GM12878 (cell line): Measurements from ENCODE around the gene LKAAEAR1. TPM values are rescaled to one million over a fixed set of nuclear protein-coding genes. Genes with fewer than 3 reads are reported as not detected.

Experiments used
- ATAC-seq: fragments of 200-7000 bp; cut with Tn5 transposase; 3 replicates; pipeline ENCODE4 v1.9.1; 2020; ENCODE audit warnings: mild to moderate bottlenecking, moderate library complexity
- BruUV-seq: library from RNA; stranded (reverse); fragments of 400-500 nt; replicated peaks from 2 replicates; lab custom pipeline; 2021; lab: Mats Ljungman, UMichigan
- CTCF ChIA-PET: fragments of 300-600 bp; sonication (Branson Sonifier 250); formaldehyde crosslinking; extraction: SDS; loops from one replicate; lab custom pipeline; 2021; ENCODE audit warnings: inconsistent platforms; lab: Yijun Ruan, JAX
- POLR2A ChIA-PET: fragments of 350-600 bp; formaldehyde crosslinking; extraction: SDS; loops from one replicate; lab custom pipeline; 2021; ENCODE audit warnings: inconsistent platforms; lab: Charles Lee
- RAD21 ChIA-PET: fragments of 300-600 bp; sonication (Branson Sonifier 250); formaldehyde crosslinking; loops from one replicate; lab custom pipeline; 2023; ENCODE audit warnings: antibody characterized with exemption; ENCODE audit not compliant: unreplicated experiment; lab: Charles Lee
- SMC1A ChIA-PET: fragments of 300-600 bp; sonication (Branson Sonifier 250); formaldehyde crosslinking; loops from one replicate; lab custom pipeline; 2023; ENCODE audit not compliant: unreplicated experiment, uncharacterized antibody; lab: Charles Lee
- DNase-seq: peaks from one replicate; pipeline ENCODE4 v3.0.0-alpha.2; 2011; ENCODE audit warnings: low read depth, low spot score
- FAIRE-seq: peaks from 3 replicates; lab custom pipeline; 2011; peaks lifted over from hg19 to GRCh38; lab: Jason Lieb, UNC
- H2AFZ ChIP-seq: 2 replicates; pipeline ENCODE4 v1.6.0; 2011; ENCODE audit warnings: low read depth, low read length, control low read depth; ENCODE audit not compliant: control insufficient read depth
- H3K27ac ChIP-seq: 2 replicates; pipeline ENCODE4 v1.5.1; 2011; ENCODE audit warnings: control low read depth; ENCODE audit not compliant: control insufficient read depth, insufficient read depth
- H3K27me3 ChIP-seq, 2 experiments: replicated peaks in 1 of 2; 2 replicates each; pipeline versions ENCODE4 v1.6.0 to v1.6.1; 2011; ENCODE audit warnings: low read length in 1 of 2; ENCODE audit not compliant: control insufficient read depth in 2 of 2, insufficient read depth in 2 of 2
- H3K36me3 ChIP-seq, 2 experiments: 2 replicates each; pipeline ENCODE4 v1.5.1; 2011; ENCODE audit warnings: low read length in 1 of 2; ENCODE audit not compliant: control insufficient read depth in 2 of 2, insufficient read depth in 2 of 2
- H3K4me1 ChIP-seq: 2 replicates; pipeline ENCODE4 v1.6.1; 2011; ENCODE audit warnings: mild to moderate bottlenecking, low read length, moderate library complexity, mixed read lengths; ENCODE audit not compliant: control insufficient read depth, insufficient read depth
- H3K4me2 ChIP-seq: 2 replicates; pipeline ENCODE4 v1.6.0; 2011; ENCODE audit warnings: control low read depth; ENCODE audit not compliant: control insufficient read depth, insufficient read depth
- H3K4me3 ChIP-seq: fragments of 200-600 bp; sonication (generic); 2 replicates; pipeline ENCODE4 v1.5.1; 2016
- H3K79me2 ChIP-seq: 2 replicates; pipeline ENCODE4 v1.6.0; 2011; ENCODE audit warnings: low read length; ENCODE audit not compliant: control insufficient read depth, insufficient read depth
- H3K9ac ChIP-seq: 2 replicates; pipeline ENCODE4 v1.8.0; 2011; ENCODE audit warnings: low read length, control low read depth, mixed read lengths; ENCODE audit not compliant: control insufficient read depth, insufficient read depth
- H3K9me3 ChIP-seq: replicated peaks from 3 replicates; pipeline ENCODE4 v1.5.1; 2011; ENCODE audit warnings: mild to moderate bottlenecking, low read length; ENCODE audit not compliant: control insufficient read depth, insufficient read depth
- H4K20me1 ChIP-seq: 2 replicates; pipeline ENCODE4 v1.6.0; 2011; ENCODE audit not compliant: control insufficient read depth, insufficient read depth
- HDAC2 ChIP-seq: fragments of 200-600 bp; sonication (generic); IDR thresholded peaks from 2 replicates; pipeline ENCODE4 v1.6.1; 2017
- MYB ChIP-seq: fragments of 150-350 bp; IDR thresholded peaks from 2 replicates; pipeline ENCODE4 v1.6.1; 2014; ENCODE audit warnings: mild to moderate bottlenecking, low read depth, low read length, borderline replicate concordance
- NBN ChIP-seq: fragments of 450-650 bp; IDR thresholded peaks from 2 replicates; pipeline ENCODE4 v1.6.1; 2016
- NR2C2 ChIP-seq: IDR thresholded peaks from 2 replicates; pipeline ENCODE4 v1.6.1; 2011; ENCODE audit warnings: borderline replicate concordance, low read depth; ENCODE audit not compliant: control insufficient read depth, insufficient read length
- NR2F1 ChIP-seq: fragments of 450-650 bp; conservative IDR thresholded peaks from 2 replicates; pipeline ENCODE4 v1.6.1; 2017; ENCODE audit warnings: mild to moderate bottlenecking
- POU2F2 ChIP-seq: IDR thresholded peaks from 3 replicates; pipeline ENCODE4 v1.6.1; 2011; ENCODE audit warnings: low read depth, mild to moderate bottlenecking, low read length, borderline replicate concordance
- RAD21 ChIP-seq: IDR thresholded peaks from 2 replicates; pipeline ENCODE4 v1.6.1; 2011; ENCODE audit warnings: mild to moderate bottlenecking, low read depth, low read length, moderate library complexity; ENCODE audit not compliant: insufficient read depth
- WRNIP1 ChIP-seq: IDR thresholded peaks from 2 replicates; pipeline ENCODE4 v1.6.1; 2011; ENCODE audit warnings: low read depth, low read length, improper control_type of control experiment, borderline replicate concordance
- WGBS: methylation state at CpG from one replicate; pipeline ENCODE4 v1.1.6; 2016; ENCODE audit warnings: low lambda C conversion rate; ENCODE audit not compliant: insufficient replicate concordance, insufficient coverage; ENCODE audit errors: missing lambda C conversion rate; 5-methylcytosine and 5-hydroxymethylcytosine counted together
- in situ Hi-C: fragments of 300-500 bp; cut with MboI; formaldehyde crosslinking; loops from 9 replicates; pipeline ENCODE4 v1.14.3; 2018; ENCODE audit warnings: mixed read lengths
- intact Hi-C: fragments of 100-400 bp; cut with micrococcal nuclease; formaldehyde crosslinking; loops from one replicate; pipeline ENCODE4 v1.14.2; 2022; ENCODE audit not compliant: unreplicated experiment
- polyA plus RNA-seq, 11 experiments: library from polyadenylated mRNA; depleted of rRNA in 4 of 11; unstranded in 6 of 11; stranded (reverse) in 5 of 11; fragments of >200 nt; fragmentation: Nextera tagmentation in 4 of 11; fragmentation: Illumina TruSeq in 1 of 11; extraction: Ambion mirVana in 4 of 11; extraction: Trizol in 1 of 11; gene quantifications; 1 replicate in 1 of 11; 2 replicates in 10 of 11; pipeline versions ENCODE4 v1.2.1 to v1.2.3, GENCODE V29; 2011 to 2016; ENCODE audit warnings: inconsistent platforms in 2 of 11, missing spikeins in 2 of 11, low read depth in 1 of 11
- total RNA-seq, 4 experiments: library from RNA; depleted of rRNA in 3 of 4; stranded (reverse); fragments of >200 nt in 3 of 4; fragmentation: Illumina TruSeq in 1 of 4; extraction: Trizol in 1 of 4; gene quantifications; 2 replicates each; pipeline versions ENCODE4 v1.2.1 to v1.2.3, GENCODE V29; 2013 to 2021
- TF ChIP-seq, protein P1 (sequence below): fragments of 450-650 bp; IDR thresholded peaks from 2 replicates; pipeline ENCODE4 v1.6.1; 2017; ENCODE audit warnings: antibody characterized with exemption, mild to moderate bottlenecking, moderate library complexity
- TF ChIP-seq, protein P2 (sequence below), 3 experiments: IDR thresholded peaks in 2 of 3; conservative IDR thresholded peaks in 1 of 3; 2 replicates each; pipeline ENCODE4 v1.5.1; 2011; ENCODE audit warnings: low read depth in 3 of 3, low read length in 3 of 3, mild to moderate bottlenecking in 3 of 3, control low read depth in 2 of 3, moderate library complexity in 2 of 3, inconsistent platforms in 1 of 3, mixed read lengths in 1 of 3; ENCODE audit not compliant: control insufficient read depth in 2 of 3, insufficient read depth in 1 of 3; ENCODE audit errors: extremely low read depth in 1 of 3
- TF ChIP-seq, protein P3 (sequence below): fragments of 450-650 bp; IDR thresholded peaks from 2 replicates; pipeline ENCODE4 v1.6.1; 2018; ENCODE audit warnings: mild to moderate bottlenecking, low read depth, moderate library complexity; ENCODE audit not compliant: partially characterized antibody
- TF ChIP-seq, protein P4 (sequence below): IDR thresholded peaks from 2 replicates; pipeline ENCODE4 v1.6.1; 2011; ENCODE audit warnings: low read depth, mild to moderate bottlenecking, low read length, moderate library complexity, borderline replicate concordance; ENCODE audit errors: extremely low read depth

Gene LKAAEAR1
- total and polyA plus RNA-seq, 10 of the 15 experiments (the other 5 are each of a cell fraction or from before 2014, with no cell fraction given): not detected

DNA sequence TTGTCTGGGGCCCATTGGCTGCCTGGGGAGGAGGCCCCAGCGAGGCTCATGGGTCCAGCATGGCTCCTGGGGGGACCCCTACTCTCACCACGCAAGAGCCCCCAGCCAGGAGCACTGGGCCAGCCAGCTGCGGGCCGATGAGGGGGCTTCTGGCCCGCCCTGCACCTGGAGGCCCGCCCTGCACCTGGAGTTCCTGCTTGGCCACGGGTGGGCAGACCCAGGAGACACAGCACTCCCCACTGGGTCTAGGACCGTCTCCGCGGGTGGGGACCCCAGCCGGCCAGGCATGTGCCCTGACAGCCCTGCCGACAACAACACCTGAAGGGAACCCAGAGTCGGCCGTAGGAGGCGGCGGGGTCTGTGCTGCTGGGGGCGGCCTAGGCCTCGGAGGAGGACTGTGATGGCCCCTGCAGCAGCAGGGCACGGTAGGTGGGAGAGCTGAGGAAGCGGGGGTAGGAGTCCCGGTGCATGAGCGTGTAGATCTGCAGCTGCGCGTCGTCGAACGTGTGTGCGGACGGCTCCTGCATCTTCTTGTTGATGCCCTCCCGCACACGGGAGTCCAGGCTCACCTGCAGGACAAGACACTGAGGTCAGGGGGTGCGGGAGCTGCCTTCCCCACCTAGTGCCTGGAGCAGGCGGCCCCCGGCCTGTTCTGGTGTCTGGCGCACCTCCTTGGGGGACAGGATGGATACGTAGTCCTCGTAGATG lies 10.6 kb downstream of the LKAAEAR1 start:
- Histone ChIP-seq H3K9ac (no peak overlapping the region), H3K4me3 (no peak overlapping the region), H3K27ac (no peak overlapping the region), H3K4me2 (no peak overlapping the region), H3K9me3 (no peaks in the 10 kb centered on the region), H3K27me3 (no peaks in the 10 kb centered on the region), H4K20me1 (no peaks in the 10 kb centered on the region), H3K79me2 (peaks cover 26% of the 10 kb centered on the region), H2AFZ (no peak overlapping the region), H3K4me1 (peaks cover 15% of the 10 kb centered on the region; the same call in 1 of the 2 replicates), H3K36me3 (peaks cover 3 to 22% of the 10 kb centered on the region in 2 experiments)
- intact Hi-C loops (no loop called here), in situ Hi-C loops (no loop called here)
- ChIA-PET RAD21 (no interaction called here), CTCF (interaction anchor here (2.8 kb wide), 1 partner anchor 47 kb away, joined by 7 read pairs; no protein-coding TSS in a partner anchor), POLR2A (interaction anchor here (2.4 kb wide), 1 partner anchor 11 kb away, joined by 6 read pairs; the partner anchor contains the start of gene TCEA2), SMC1A (no interaction called here)
- no peak for TF ChIP-seq MYB
- TF ChIP-seq WRNIP1: no peak
- TF ChIP-seq, protein P1, sequence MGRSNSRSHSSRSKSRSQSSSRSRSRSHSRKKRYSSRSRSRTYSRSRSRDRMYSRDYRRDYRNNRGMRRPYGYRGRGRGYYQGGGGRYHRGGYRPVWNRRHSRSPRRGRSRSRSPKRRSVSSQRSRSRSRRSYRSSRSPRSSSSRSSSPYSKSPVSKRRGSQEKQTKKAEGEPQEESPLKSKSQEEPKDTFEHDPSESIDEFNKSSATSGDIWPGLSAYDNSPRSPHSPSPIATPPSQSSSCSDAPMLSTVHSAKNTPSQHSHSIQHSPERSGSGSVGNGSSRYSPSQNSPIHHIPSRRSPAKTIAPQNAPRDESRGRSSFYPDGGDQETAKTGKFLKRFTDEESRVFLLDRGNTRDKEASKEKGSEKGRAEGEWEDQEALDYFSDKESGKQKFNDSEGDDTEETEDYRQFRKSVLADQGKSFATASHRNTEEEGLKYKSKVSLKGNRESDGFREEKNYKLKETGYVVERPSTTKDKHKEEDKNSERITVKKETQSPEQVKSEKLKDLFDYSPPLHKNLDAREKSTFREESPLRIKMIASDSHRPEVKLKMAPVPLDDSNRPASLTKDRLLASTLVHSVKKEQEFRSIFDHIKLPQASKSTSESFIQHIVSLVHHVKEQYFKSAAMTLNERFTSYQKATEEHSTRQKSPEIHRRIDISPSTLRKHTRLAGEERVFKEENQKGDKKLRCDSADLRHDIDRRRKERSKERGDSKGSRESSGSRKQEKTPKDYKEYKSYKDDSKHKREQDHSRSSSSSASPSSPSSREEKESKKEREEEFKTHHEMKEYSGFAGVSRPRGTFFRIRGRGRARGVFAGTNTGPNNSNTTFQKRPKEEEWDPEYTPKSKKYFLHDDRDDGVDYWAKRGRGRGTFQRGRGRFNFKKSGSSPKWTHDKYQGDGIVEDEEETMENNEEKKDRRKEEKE: no peak
- TF ChIP-seq, protein P2, sequence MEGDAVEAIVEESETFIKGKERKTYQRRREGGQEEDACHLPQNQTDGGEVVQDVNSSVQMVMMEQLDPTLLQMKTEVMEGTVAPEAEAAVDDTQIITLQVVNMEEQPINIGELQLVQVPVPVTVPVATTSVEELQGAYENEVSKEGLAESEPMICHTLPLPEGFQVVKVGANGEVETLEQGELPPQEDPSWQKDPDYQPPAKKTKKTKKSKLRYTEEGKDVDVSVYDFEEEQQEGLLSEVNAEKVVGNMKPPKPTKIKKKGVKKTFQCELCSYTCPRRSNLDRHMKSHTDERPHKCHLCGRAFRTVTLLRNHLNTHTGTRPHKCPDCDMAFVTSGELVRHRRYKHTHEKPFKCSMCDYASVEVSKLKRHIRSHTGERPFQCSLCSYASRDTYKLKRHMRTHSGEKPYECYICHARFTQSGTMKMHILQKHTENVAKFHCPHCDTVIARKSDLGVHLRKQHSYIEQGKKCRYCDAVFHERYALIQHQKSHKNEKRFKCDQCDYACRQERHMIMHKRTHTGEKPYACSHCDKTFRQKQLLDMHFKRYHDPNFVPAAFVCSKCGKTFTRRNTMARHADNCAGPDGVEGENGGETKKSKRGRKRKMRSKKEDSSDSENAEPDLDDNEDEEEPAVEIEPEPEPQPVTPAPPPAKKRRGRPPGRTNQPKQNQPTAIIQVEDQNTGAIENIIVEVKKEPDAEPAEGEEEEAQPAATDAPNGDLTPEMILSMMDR (IDR thresholded peaks at IDR 0.05 in 2 of 3, conservative IDR thresholded peaks at IDR 0.05 in 1 of 3; ENCODE audit: control insufficient read depth in 2 of 3, extremely low read depth in 1 of 3, insufficient read depth in 1 of 3, low read depth in 3 of 3, low read length in 3 of 3): no peak
- TF ChIP-seq NR2F1: no peak
- TF ChIP-seq POU2F2: no peak
- TF ChIP-seq, protein P3, sequence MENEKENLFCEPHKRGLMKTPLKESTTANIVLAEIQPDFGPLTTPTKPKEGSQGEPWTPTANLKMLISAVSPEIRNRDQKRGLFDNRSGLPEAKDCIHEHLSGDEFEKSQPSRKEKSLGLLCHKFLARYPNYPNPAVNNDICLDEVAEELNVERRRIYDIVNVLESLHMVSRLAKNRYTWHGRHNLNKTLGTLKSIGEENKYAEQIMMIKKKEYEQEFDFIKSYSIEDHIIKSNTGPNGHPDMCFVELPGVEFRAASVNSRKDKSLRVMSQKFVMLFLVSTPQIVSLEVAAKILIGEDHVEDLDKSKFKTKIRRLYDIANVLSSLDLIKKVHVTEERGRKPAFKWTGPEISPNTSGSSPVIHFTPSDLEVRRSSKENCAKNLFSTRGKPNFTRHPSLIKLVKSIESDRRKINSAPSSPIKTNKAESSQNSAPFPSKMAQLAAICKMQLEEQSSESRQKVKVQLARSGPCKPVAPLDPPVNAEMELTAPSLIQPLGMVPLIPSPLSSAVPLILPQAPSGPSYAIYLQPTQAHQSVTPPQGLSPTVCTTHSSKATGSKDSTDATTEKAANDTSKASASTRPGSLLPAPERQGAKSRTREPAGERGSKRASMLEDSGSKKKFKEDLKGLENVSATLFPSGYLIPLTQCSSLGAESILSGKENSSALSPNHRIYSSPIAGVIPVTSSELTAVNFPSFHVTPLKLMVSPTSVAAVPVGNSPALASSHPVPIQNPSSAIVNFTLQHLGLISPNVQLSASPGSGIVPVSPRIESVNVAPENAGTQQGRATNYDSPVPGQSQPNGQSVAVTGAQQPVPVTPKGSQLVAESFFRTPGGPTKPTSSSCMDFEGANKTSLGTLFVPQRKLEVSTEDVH: no peak
- no peak for TF ChIP-seq NR2C2
- TF ChIP-seq NBN: no peak
- TF ChIP-seq HDAC2: no peak
- TF ChIP-seq, protein P4, sequence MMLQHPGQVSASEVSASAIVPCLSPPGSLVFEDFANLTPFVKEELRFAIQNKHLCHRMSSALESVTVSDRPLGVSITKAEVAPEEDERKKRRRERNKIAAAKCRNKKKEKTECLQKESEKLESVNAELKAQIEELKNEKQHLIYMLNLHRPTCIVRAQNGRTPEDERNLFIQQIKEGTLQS: no peak
- TF ChIP-seq RAD21: no peak
- ATAC-seq: no peak
- 92% methylated on average over 36 of the region's 37 CpGs for WGBS
- no TSS peak for BruUV-seq
- DNase-seq: no peak
- FAIRE-seq: no peak
